MM.1S (cell line): ENCODE results near the gene DNPEP.

Experiments
- DNase-seq: peaks from one replicate; pipeline ENCODE4 v3.0.0-alpha.2; 2015
- H2AFZ ChIP-seq: fragments of 300-600 bp; sonication (generic); 2 replicates; pipeline ENCODE4 v1.6.0; 2016; ENCODE audit warnings: antibody characterized with exemption, low read length
- H3F3A ChIP-seq: fragments of 300-600 bp; sonication (generic); 2 replicates; pipeline ENCODE4 v1.6.1; 2016; ENCODE audit warnings: mild to moderate bottlenecking, antibody characterized with exemption, low read length, moderate library complexity, mixed read lengths; ENCODE audit not compliant: insufficient read depth
- H3K27ac ChIP-seq: fragments of 300-600 bp; sonication (generic); 2 replicates; pipeline ENCODE4 v1.5.1; 2016; ENCODE audit warnings: mild to moderate bottlenecking, low read length
- H3K27me3 ChIP-seq: fragments of 300-600 bp; sonication (generic); replicated peaks from 2 replicates; pipeline ENCODE4 v1.6.0; 2016; ENCODE audit warnings: low read length; ENCODE audit not compliant: insufficient read depth
- H3K36me3 ChIP-seq: fragments of 300-600 bp; sonication (generic); replicated peaks from 2 replicates; pipeline ENCODE4 v1.6.1; 2016; ENCODE audit warnings: mild to moderate bottlenecking, low read length, mixed read lengths; ENCODE audit not compliant: insufficient read depth
- H3K4me1 ChIP-seq: fragments of 300-600 bp; sonication (generic); 2 replicates; pipeline ENCODE4 v1.6.1; 2016; ENCODE audit warnings: low read length, mixed read lengths
- H3K4me2 ChIP-seq: fragments of 300-600 bp; sonication (generic); 2 replicates; pipeline ENCODE4 v1.6.0; 2016; ENCODE audit warnings: low read depth, low read length
- H3K4me3 ChIP-seq: fragments of 300-600 bp; sonication (generic); 2 replicates; pipeline ENCODE4 v1.5.1; 2016; ENCODE audit warnings: low read length, mixed read lengths
- H3K79me2 ChIP-seq: fragments of 300-600 bp; sonication (generic); 2 replicates; pipeline ENCODE4 v1.6.1; 2016; ENCODE audit warnings: mixed run types, low read length, mixed read lengths
- H3K9ac ChIP-seq: fragments of 300-600 bp; sonication (generic); 2 replicates; pipeline ENCODE4 v1.6.1; 2016; ENCODE audit warnings: low read length, mixed read lengths
- H3K9me2 ChIP-seq: fragments of 300-600 bp; sonication (generic); replicated peaks from 2 replicates; pipeline ENCODE4 v1.6.1; 2016; ENCODE audit warnings: mild to moderate bottlenecking, low read length, mixed read lengths; ENCODE audit not compliant: insufficient read depth
- H3K9me3 ChIP-seq: fragments of 300-600 bp; sonication (generic); replicated peaks from 2 replicates; pipeline ENCODE4 v1.6.1; 2016; ENCODE audit warnings: mild to moderate bottlenecking, low read length, mixed read lengths; ENCODE audit not compliant: insufficient read depth
- H4K20me1 ChIP-seq: fragments of 300-600 bp; sonication (generic); 2 replicates; pipeline ENCODE4 v1.6.1; 2016; ENCODE audit warnings: mild to moderate bottlenecking, low read length, moderate library complexity, mixed read lengths; ENCODE audit not compliant: insufficient read depth
- CTCF ChIP-seq: fragments of 300-600 bp; sonication (generic); IDR thresholded peaks from 2 replicates; pipeline ENCODE4 v1.5.1; 2016; ENCODE audit warnings: antibody characterized with exemption, low read length, mixed read lengths
- EZH2 ChIP-seq: fragments of 300-600 bp; sonication (generic); optimal IDR thresholded peaks from 2 replicates; pipeline ENCODE3; 2017; ENCODE audit warnings: low read depth, mild to moderate bottlenecking, antibody characterized with exemption, low read length, mixed read lengths
- EZH2phosphoT487 ChIP-seq: fragments of 300-600 bp; sonication (generic); IDR thresholded peaks from 2 replicates; pipeline ENCODE4 v1.6.1; 2018; ENCODE audit warnings: antibody characterized with exemption, low read length

The DNPEP gene

GRCh38 chr2:219406861-219407230 lies 19.1 kb upstream of the DNPEP start:
- DNase-seq, result no peak
- Histone ChIP-seq H4K20me1 (no peaks in the 10 kb centered on the region), H3K9me2 (no peaks in the 10 kb centered on the region), H3K4me2 (no peak overlapping the region), H3K9ac (no peak overlapping the region), H3F3A (no peaks in the 10 kb centered on the region), H2AFZ (no peak overlapping the region), H3K27ac (no peak overlapping the region), H3K36me3 (no peaks in the 10 kb centered on the region), H3K27me3 (peaks cover 3% of the 10 kb centered on the region; the same call in 1 of the 2 replicates), H3K79me2 (no peaks in the 10 kb centered on the region), H3K4me1 (no peaks in the 10 kb centered on the region), H3K9me3 (no peaks in the 10 kb centered on the region), H3K4me3 (no peak overlapping the region)
- TF ChIP-seq EZH2phosphoT487 (no peak), EZH2 (no peak), CTCF (no peak)

- H3K4me2 ChIP-seq, result no peak overlapping the region
- no peaks in the 10 kb centered on the region for H3K9me3 ChIP-seq
- H3K4me1 ChIP-seq, result no peaks in the 10 kb centered on the region
- no peak overlapping the region for H2AFZ ChIP-seq
- no peaks in the 10 kb centered on the region for H3K36me3 ChIP-seq
- H3F3A ChIP-seq, result no peaks in the 10 kb centered on the region
- H3K9ac ChIP-seq, result no peak overlapping the region
- no peaks in the 10 kb centered on the region for H4K20me1 ChIP-seq
- no peak overlapping the region for H3K4me3 ChIP-seq
- no peak for DNase-seq
- TF ChIP-seq EZH2phosphoT487 (no peak), EZH2 (no peak), CTCF (no peak)
- H3K79me2 ChIP-seq, result no peaks in the 10 kb centered on the region
- H3K27ac ChIP-seq, result no peak overlapping the region
- H3K9me2 ChIP-seq, result no peaks in the 10 kb centered on the region
- H3K27me3 ChIP-seq, result peaks cover 3% of the 10 kb centered on the region; the same call in 1 of the 2 replicates
Measured at GRCh38 chr2:219405958-219406860, 18.5 kb upstream of the DNPEP start.

- Histone ChIP-seq H3K9me3 (no peaks in the 10 kb centered on the region), H3K27me3 (peaks cover 3% of the 10 kb centered on the region; the same call in 1 of the 2 replicates), H4K20me1 (no peaks in the 10 kb centered on the region), H3F3A (no peaks in the 10 kb centered on the region), H3K9ac (no peak overlapping the region), H3K9me2 (no peaks in the 10 kb centered on the region), H3K36me3 (no peaks in the 10 kb centered on the region), H2AFZ (no peak overlapping the region), H3K27ac (no peak overlapping the region), H3K4me3 (no peak overlapping the region), H3K4me1 (no peaks in the 10 kb centered on the region), H3K4me2 (no peak overlapping the region), H3K79me2 (no peaks in the 10 kb centered on the region)
- no peak for DNase-seq
- TF ChIP-seq EZH2, result no peak
- no peak for TF ChIP-seq CTCF
- no peak for TF ChIP-seq EZH2phosphoT487
Measured at GRCh38 chr2:219405451-219405850, 17.7 kb upstream of the DNPEP start.
